ENCODE measurements around the gene JAKMIP2. TPM values are rescaled to one million over a fixed set of nuclear protein-coding genes. Genes with fewer than 3 reads are reported as not detected.
A peak's percentile ranks its signal among the peaks of the same experiment; 100 is the strongest.
"Not testable (repeated sequence)": the region's sequence is repeated elsewhere in the genome, so short reads cannot be mapped to it uniquely, and the experiment has no call there.

JAKMIP2 gene
- 1.1 and 1.2 TPM in 2 replicates for total RNA-seq

DNA sequence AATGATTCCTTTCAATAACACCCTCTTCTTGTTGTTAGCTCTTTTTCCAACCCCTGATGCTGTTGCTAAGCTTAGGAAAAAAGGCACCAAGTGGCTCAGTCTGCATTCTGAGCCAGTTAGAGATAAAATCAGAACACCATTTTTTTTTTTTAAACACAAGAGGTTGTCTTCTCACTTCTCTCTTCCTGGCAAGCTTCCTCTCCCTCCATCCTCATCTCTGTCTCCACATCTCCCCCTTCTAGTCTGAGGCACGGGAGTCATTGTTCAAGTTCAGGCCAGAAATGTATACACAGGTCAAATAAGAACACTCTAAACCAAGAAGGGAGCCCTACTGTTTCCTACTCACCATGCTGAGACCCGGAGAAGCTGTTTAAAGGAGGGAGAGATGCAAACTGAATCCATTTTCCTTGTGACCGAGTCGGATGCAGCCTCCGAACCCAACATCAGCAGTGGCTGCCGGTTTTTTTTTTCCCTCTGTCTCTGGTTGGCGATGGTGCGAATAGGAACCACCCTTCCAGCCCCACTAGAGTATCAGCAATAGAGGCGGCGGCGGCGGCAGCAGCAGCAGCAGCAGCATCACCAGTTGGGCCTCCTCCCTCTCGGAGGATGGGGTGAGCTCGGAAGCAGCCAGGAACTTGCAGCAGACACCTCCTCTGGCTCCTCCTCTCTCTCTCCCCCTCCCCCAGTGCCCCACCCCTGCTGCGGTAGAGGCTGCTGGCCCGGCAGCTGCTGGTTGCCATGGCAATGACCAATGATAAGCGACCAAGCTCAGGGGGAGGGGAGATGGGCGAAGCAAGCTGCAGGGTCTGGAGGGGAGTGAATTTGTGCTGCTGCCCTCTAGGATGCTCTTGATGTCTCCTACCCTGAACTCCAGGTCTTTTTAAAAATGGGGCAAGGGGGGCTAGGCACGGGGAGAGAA lies at the start of gene JAKMIP2:
Gene JAKMIP2 (minus strand): TSS at position 619 of the 919 bp plus-strand sequence. CDS start 110,922 bp downstream, outside the sequence.
- H3K4me2 ChIP-seq (ENCODE audit: insufficient read depth, low read length) = no peak within 1 kb of the TSS
- TF ChIP-seq, protein P1, sequence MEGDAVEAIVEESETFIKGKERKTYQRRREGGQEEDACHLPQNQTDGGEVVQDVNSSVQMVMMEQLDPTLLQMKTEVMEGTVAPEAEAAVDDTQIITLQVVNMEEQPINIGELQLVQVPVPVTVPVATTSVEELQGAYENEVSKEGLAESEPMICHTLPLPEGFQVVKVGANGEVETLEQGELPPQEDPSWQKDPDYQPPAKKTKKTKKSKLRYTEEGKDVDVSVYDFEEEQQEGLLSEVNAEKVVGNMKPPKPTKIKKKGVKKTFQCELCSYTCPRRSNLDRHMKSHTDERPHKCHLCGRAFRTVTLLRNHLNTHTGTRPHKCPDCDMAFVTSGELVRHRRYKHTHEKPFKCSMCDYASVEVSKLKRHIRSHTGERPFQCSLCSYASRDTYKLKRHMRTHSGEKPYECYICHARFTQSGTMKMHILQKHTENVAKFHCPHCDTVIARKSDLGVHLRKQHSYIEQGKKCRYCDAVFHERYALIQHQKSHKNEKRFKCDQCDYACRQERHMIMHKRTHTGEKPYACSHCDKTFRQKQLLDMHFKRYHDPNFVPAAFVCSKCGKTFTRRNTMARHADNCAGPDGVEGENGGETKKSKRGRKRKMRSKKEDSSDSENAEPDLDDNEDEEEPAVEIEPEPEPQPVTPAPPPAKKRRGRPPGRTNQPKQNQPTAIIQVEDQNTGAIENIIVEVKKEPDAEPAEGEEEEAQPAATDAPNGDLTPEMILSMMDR (IDR thresholded peaks at IDR 0.05; ENCODE audit: extremely low read depth, low read depth, low read length) = no peak
- no peaks in the 10 kb centered on the region for H3K9me3 ChIP-seq (ENCODE audit: low read depth, low read length)
- peak within 1 kb of the TSS; percentile 56 for H2AFZ ChIP-seq (ENCODE audit: low read length)
- H3K4me1 ChIP-seq (ENCODE audit: insufficient read depth, low read length) = no peaks in the 10 kb centered on the region
- H3K4me3 ChIP-seq (ENCODE audit: insufficient read depth, low read length) = no peak within 1 kb of the TSS
- no peaks in the 10 kb centered on the region for H3K27me3 ChIP-seq (ENCODE audit: insufficient read depth, low read length)
- DNase-seq (ENCODE audit: insufficient read length, low spot score, missing footprints) = no peak
- H3K27ac ChIP-seq (ENCODE audit: low read depth, low read length) = no peak within 1 kb of the TSS
- H4K20me1 ChIP-seq (ENCODE audit: insufficient read depth, low read length) = no peaks in the 10 kb centered on the region
- H3K36me3 ChIP-seq (ENCODE audit: insufficient read depth, low read length) = no peaks in the 10 kb centered on the region
- H3K79me2 ChIP-seq (ENCODE audit: insufficient read depth, low read length) = no peaks in the 10 kb centered on the region

DNA sequence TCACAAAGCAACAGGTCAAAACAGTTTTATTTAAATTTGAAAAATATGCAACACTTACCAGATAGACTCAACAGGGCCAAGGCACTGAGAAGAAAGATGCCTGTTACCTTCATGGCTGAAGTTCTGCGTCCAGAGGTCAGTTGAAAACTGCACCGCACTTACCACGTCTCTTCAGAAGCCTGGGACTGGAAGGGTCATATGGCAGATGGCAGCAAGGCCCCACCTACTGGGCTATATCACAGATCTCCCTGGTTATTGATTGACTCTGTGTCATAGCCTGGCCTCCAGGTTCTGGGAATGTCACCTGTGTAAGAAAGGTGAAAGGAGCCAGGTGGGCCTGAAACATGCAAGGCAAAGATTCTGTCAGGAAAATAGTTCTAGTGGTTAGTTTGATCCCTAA lies 48.9 kb upstream of the JAKMIP2 start, which contains the start of gene SPINK1:
Gene SPINK1 (minus strand): TSS at position 207 of the 400 bp plus-strand sequence. CDS start 94 bp downstream, at position 113.
- H3K4me3 ChIP-seq (ENCODE audit: insufficient read depth, low read length) = no peak within 1 kb of the TSS
- no peaks in the 10 kb centered on the region for H3K9me3 ChIP-seq (ENCODE audit: low read depth, low read length)
- no peak within 1 kb of the TSS for H2AFZ ChIP-seq (ENCODE audit: low read length)
- no peaks in the 10 kb centered on the region for H3K79me2 ChIP-seq (ENCODE audit: insufficient read depth, low read length)
- no peak for DNase-seq (ENCODE audit: insufficient read length, low spot score, missing footprints)
- no peak within 1 kb of the TSS for H3K4me2 ChIP-seq (ENCODE audit: insufficient read depth, low read length)
- no peak within 1 kb of the TSS for H3K27ac ChIP-seq (ENCODE audit: low read depth, low read length)
- no peaks in the 10 kb centered on the region for H4K20me1 ChIP-seq (ENCODE audit: insufficient read depth, low read length)
- no peaks in the 10 kb centered on the region for H3K27me3 ChIP-seq (ENCODE audit: insufficient read depth, low read length)
- TF ChIP-seq, protein P1 (IDR thresholded peaks at IDR 0.05; ENCODE audit: extremely low read depth, low read depth, low read length) = no peak
- H3K4me1 ChIP-seq (ENCODE audit: insufficient read depth, low read length) = no peaks in the 10 kb centered on the region
- H3K36me3 ChIP-seq (ENCODE audit: insufficient read depth, low read length) = no peaks in the 10 kb centered on the region

DNA sequence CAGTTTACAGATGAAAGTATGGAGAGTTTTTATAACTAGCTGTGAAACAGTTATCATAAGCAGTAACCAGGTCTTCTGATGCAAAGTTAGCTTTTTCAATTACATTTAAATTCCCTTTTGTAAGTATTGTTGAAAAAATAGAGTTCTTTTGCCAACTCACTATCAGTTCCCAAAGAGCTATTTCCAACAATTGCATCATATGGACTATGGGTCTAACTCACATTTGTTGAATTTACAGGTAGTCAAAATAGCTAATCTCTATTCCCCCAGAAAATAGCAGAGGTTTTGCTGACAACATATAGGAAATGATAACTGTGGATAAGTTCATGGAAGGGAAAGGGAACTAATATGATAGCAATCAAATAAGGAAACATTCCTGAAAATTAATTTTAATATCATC lies 47.5 kb upstream of the JAKMIP2 start:
- Histone ChIP-seq H2AFZ (ENCODE audit: low read length) (no peak overlapping the region), H3K36me3 (ENCODE audit: insufficient read depth, low read length) (no peaks in the 10 kb centered on the region), H4K20me1 (ENCODE audit: insufficient read depth, low read length) (no peaks in the 10 kb centered on the region), H3K9me3 (ENCODE audit: low read depth, low read length) (no peaks in the 10 kb centered on the region), H3K79me2 (ENCODE audit: insufficient read depth, low read length) (no peaks in the 10 kb centered on the region), H3K4me2 (ENCODE audit: insufficient read depth, low read length) (no peak overlapping the region), H3K27me3 (ENCODE audit: insufficient read depth, low read length) (no peaks in the 10 kb centered on the region), H3K27ac (ENCODE audit: low read depth, low read length) (no peak overlapping the region), H3K4me3 (ENCODE audit: insufficient read depth, low read length) (no peak overlapping the region), H3K4me1 (ENCODE audit: insufficient read depth, low read length) (no peaks in the 10 kb centered on the region)
- TF ChIP-seq, protein P1 (IDR thresholded peaks at IDR 0.05; ENCODE audit: extremely low read depth, low read depth, low read length) = no peak
- no peak for DNase-seq (ENCODE audit: insufficient read length, low spot score, missing footprints)

DNA sequence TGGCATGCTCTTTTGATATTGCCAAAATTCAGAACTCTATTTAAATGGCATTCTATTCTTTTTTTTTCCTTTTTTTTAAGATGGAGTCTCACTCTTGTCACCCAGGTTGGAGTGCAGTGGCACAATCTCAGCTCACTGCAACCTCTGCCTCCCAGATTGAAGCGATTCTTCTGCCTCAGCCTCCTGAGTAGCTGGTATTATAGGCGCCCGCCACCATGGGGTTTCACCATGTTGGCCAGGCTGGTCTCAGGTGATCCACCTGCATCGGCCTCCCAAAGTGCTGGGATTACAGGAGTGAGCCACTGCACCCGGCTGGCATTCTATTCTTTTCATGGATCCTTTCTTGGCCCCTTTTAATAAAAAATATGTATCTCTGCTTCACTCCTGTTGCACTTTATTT lies 44.5 kb upstream of the JAKMIP2 start:
- H3K27ac ChIP-seq (ENCODE audit: low read depth, low read length); H3K4me1 ChIP-seq (ENCODE audit: insufficient read depth, low read length); H4K20me1 ChIP-seq (ENCODE audit: insufficient read depth, low read length); H3K9me3 ChIP-seq (ENCODE audit: low read depth, low read length); H3K27me3 ChIP-seq (ENCODE audit: insufficient read depth, low read length); H3K36me3 ChIP-seq (ENCODE audit: insufficient read depth, low read length); H2AFZ ChIP-seq (ENCODE audit: low read length); H3K4me3 ChIP-seq (ENCODE audit: insufficient read depth, low read length); H3K4me2 ChIP-seq (ENCODE audit: insufficient read depth, low read length); DNase-seq (ENCODE audit: insufficient read length, low spot score, missing footprints); H3K79me2 ChIP-seq (ENCODE audit: insufficient read depth, low read length): not testable (repeated sequence)
